HG03457 (cell line): Measurements from ENCODE around the gene CDHR2.
"Not testable (repeated sequence)": the region's sequence is repeated elsewhere in the genome, so short reads cannot be mapped to it uniquely, and the experiment has no call there.

Source experiments
- ATAC-seq: cut with Tn5 transposase; IDR thresholded peaks from one replicate; pipeline ENCODE4 v1.9.1; 2021; ENCODE audit warnings: moderate number of reproducible peaks; ENCODE audit not compliant: unreplicated experiment

CDHR2 gene

DNA sequence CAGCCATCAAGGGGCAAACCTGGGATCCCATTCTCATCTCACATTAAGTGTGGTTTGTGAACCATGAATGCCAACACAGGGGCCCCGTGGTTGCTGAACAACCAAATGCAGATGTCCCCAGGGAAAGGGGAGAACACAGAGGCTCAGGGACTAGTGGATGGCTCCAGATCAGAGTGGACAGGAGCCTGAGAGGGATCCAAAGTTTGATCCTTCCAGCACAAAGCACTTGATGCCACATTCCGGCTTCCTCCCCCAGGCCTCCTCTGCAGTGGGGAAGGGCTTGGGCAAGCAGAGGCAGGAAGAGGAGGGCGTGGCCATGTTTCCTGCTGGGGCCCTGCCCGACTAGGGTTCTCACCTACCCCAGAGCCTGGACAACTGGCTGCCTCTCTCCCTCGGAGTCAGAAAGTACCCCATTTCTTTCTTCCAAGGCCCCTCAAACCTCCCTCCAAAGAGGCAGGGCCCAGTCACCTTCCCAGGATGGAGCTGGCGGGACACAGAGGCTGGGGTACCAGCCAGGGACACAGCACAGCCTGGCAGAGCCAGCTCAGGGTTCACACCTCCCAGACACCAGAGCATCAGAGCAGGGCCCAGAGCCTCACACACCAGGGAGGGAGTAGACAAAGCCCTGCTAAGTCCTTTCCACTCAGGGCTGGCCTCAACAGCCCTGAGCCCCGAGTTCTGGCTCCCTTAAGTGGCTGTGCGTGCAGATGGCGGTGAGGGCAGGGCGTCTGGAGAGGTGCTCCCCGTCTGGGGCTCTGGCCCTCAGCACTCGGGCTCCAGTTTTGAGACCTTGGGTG, 7.6 kb upstream of the CDHR2 start:
- ATAC-seq = no peak

DNA sequence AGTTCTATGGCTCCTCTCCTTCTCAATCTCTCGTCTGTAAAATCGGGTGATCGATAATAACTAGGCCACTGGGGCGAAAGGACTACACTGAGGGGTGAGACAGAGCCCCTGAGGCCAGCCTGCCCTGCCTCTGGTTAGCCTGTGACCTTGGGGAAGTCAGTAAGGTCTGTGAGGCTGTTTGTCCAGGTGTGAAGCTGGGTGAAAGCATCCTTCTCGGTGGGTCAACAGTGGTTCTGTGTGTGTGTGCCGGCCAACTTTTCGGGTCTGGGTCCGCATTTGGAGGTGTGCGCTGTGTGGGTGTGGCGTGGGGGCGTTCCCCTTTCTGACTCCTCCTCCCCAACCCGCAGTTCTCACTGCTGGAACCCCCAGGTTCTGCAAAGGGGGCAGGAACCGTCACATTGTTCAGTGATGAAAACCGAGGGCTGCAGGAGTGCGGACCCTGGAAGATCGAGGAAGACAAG, 7.0 kb upstream of the CDHR2 start:
- ATAC-seq = no peak

DNA sequence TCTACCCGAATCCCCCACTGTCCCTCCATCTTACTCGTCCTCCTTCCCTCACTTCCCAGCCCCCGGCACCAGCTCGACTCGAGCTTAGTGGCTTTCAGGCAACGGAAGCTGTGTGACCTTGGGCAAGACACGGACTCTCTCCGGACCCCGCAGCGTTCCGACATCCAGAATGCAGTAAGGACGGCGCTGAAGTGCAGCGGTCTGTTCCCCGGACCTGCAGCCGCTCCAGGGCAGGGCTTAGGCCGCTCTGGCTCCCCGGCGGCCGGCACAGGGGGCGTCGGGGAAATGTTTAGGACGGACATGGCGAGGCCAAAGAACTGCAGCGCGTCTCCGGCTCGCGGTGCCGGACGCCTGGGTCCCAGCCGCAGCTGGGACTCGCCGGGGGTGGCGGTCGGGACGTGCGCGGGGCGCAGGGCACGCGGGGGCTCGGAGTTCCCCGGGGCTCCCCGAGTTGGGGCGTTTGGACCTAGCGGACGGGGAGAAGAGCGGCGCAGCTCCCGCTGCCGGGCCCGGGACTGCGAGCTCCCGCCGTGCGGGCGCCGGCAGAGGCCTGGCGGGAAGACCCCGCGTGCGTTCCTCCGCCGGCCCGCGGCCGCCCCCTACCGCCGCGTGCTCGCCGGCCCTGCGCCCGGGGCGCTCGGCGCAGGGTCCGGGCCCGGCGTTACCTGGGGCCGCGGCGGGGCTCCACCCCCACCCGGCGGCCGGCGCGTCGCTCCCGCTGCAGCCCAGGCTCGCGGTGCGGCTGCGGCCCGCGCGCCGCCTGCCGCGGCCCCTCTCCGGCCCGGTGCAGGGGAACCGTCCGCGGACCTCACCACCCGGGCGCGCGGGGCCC, 6.3 kb upstream of the CDHR2 start:
- peak; percentile 38 for ATAC-seq

DNA sequence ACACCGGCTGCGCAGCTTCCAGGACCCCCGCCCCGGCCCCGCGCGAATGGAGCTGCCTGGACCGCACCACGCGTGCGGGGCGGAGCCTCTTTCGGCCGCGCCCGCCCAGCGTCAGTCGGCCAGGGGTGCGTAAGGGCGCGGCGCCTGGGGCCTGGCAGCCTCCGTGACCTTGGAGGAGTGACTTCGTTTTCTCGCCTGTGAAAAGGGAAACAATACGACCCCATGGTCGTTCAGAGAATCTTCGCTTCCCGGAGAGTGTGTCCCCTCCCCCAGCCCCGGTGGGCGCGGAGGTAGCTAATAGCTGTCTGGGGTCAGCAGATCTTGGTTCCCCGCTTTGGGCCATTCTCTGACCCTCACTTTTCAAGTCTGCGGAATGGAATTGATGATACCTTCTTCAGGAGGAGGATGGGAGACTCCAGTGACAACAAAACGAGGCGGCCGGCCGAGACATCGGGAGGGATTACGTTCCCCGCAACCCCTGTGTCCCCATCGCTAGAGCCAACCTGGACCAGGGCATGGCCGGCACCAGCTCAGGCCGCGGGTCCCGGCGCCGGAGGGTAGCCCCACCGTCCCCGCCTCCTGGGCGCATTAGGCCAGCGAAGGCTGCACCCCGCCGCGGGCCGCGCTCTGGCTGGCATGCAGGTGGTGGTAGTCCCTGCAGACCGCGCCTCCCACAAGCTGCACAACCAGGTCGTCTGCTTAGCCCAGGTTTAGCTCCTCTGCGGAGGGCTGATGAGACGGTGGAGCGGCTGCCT, 5.5 kb upstream of the CDHR2 start:
- peak; percentile 55 for ATAC-seq

DNA sequence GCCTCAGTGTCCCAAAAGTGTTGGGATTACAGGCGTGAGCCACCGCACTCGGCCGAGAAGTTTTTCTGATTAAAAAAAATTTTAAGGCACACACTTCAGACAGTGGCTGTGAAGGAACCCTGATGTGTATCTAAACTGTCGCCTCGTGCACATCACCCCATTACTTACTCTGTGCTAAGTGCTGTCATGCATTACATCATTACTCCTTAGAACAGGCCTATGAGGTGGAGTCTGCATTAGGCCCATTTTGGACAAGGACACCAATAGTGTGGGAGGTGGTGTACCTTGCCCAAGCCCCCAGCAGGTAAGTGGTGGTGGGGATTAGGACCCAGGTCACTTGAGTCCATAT, 3.8 kb upstream of the CDHR2 start:
- no peak for ATAC-seq

DNA sequence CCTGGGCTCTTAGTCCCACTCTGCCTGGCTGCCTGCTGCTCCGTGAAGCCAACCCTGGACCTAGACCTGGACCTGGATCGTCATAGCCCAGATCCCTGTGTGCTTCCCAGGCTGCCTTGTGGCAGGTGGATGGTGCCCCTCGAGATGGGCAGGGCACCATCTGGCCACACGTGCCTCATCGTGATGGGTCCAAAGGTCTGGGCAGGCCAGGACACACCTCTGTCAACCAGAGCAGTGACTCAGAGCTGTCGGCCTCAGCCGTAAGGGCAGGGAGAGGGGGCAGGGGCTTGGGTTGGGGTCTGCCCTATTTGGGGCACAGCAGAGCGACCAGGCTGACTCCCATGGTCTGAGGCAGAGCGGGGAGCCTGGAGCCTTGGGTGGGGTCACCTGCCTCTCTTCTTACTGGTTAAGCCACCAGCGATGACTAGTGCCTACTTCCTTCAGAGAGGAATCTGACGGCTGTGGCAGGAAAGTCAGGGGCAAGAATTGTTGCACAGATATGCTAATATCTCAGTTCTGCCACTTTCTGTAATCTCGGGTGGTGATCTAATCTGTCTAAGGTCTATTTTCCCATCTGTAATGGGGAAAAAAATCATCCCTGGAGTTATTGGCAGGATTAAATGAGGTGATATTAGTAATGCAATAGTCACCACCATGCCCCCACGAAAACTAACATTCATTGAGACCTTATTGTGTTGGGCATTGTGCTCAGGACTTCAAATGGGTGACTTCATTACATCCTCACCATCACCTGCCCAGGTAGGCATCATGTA, 3.2 kb upstream of the CDHR2 start:
- ATAC-seq = no peak

DNA sequence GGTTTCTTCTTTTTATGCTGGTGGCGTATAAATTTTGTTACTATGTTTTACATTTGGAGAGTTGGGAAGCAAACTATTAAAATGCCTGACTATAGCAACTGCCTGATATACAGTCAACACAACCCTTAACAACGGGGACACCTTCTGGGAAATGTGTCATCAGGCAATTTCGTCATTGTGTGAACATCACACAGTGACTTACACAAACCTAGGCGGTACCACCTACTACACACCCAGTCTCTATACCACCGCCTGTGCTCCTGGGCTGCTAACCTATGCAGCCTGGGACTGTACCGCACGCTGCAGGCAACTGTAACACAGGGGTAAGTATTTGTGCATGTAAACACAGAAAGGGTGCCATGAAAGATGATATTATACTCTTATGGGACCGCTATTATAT, 1.3 kb upstream of the CDHR2 start:
- ATAC-seq = no peak

DNA sequence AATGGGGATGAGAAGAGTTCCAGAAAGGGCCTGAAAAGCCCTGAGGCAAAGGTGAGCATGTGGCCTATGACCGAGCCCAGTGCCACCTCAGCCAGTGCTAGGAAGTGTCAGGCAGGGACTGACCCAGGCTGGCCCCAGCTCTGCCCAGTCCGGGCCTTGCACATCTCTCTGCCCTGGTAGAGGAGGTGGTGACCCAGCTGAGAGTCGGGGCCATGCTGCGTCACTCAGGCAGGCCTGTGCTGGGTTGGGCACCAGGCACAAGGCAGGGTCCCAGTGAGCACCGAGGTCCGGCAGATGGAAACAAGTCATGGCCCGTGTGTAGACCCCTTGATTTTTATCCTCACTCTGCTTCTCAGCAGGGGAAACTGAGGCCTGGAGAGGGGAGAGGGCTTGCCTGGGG, 729 bp downstream of the CDHR2 start:
- no peak for ATAC-seq

DNA sequence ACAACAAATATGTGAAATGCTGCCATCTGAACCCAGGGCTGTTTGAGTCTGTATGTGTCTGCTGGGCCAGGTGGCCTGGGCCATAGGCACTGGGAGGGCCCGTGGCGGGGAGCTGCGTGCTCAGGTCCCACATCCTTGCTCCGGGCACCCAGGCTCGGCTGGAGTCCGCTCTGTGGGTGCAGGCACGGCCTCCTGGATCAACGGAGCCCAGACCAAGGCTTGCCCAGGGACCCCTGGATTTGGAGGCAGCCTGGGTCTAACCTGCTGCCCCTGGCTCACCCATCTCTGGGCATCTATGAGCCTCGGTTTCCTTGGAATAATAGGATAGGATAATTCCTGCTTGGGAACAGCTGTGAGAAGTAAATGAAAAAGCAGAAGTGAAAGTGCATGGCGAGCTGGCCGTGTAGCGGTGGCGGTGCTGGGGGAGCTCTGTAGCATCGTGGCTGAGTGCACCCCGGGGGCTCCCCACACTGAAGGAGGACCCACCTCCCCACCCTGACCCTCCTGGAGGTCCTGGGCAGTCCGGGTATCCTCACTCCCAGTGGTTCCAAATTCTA, 1.2 kb downstream of the CDHR2 start:
- no peak for ATAC-seq

DNA sequence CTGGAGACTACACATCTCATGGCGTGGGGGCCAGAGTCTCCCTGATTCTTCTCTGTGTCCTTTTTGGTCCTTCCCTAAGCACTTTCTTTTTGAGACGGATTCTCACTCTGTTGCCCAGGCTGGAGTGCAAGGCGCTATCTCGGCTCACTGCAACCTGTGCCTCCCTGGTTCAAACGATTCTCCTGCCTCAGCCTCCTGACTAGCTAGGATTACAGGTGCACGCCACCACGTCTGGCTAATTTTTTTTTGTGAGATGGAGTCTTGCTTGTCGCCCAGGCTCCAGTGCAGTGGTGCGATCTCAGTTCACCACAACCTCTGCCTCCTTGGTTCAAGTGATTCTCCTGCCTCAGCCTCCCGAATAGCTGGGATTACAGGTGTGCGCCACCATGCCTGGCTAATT, 1.8 kb downstream of the CDHR2 start:
- ATAC-seq = not testable (repeated sequence)

DNA sequence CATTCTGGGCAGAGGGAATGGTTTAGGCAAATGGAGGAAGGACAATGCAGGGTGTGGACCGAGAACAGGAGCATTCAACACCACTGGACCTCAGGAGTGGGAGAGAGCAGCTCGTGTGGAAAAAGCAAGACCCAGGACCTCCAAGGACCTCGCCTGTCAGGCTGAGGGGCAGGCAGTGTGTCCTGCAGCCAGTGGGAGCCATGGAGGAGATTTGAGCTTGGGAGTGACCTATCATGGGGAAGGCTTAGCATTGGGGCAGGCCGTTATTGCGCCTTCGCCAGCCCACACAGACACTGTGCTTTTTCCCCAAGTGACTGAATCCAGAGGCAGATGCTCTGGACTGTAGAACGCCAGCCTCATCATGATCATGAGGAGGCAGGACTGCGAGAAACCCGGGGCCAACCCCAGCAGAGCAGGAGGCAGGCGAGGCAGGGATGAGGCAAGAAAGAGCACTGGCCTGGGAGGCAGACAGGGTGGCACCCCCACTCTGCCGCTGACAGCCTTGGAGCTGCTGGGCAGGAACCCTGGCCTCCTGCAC, 3.3 kb downstream of the CDHR2 start:
- ATAC-seq = no peak

DNA sequence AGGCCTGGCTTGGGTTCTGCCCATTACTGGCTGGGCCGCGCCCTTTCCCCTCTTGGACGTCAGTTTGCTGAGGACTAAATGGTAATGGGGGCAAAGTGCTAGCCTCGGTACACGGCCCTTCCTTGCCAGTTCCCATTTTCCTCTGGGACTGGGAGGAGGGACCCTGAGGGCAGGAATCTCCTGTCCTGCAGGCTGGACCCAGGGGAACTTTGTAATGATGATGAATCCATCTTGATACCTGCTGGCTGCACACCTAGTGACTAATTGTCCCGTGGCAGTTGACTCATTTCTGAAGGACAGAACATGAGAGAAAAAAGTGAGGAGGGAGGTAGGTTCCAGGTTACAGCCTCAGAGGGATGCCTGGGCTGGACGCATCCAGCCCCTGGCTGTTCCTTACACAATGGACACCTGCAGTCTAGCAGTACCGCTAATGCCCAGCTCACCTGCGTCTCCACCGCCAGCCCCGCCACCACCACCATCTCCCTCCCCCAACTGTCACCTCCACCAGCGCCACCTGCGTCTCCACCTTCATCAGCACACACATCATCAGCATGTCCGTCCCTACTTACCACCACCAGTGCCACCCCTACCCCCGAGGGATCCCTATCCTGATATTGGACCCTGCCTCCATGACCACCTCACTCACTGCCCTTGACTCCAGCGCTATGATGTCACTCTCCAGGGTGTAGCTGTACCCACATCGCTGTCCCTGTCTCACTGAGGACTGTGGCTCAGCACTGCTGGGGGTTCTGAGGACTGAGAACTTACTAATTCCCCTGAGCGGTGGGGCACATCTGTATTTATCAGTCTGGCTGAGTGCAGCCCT, 4.3 kb downstream of the CDHR2 start:
- no peak for ATAC-seq

DNA sequence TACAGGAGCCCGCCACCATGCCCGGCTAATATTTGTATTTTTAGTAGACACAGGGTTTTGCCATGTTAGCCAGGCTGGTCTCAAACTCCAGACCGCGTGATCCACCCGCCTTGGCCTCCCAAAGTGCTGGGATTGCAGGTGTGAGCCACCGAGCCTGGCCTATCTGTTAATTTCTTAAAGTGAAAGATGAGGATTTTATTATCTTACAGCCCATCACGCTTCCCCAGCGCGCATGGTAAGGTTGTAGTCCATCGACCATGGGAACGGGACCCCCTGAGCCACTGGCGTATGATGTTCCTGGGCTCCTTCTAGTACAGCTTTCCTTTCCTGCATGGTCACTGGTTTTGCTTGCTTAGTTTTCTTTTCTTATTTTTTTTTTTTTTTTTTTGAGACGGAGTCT, 8.7 kb downstream of the CDHR2 start:
- no peak for ATAC-seq

DNA sequence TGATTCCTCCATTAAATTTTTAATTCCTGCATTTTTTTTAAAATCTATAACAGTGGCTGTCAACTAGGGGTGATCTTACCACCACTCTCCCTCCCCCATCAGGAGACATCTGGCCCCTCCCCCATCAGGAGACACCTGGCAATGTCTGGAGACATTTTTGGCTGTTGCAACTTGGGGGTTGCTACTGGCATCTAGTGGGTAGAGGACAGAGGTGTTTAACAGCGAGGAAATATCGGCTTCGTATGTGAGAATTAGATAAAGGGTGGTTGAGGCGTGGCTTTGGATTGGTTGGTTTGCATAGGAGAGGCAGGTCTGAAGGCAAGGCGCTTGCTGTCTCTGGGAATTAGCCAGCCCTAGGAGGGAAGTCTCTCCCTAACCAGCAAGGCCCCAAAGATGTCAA, 10.5 kb downstream of the CDHR2 start:
- ATAC-seq = no peak

DNA sequence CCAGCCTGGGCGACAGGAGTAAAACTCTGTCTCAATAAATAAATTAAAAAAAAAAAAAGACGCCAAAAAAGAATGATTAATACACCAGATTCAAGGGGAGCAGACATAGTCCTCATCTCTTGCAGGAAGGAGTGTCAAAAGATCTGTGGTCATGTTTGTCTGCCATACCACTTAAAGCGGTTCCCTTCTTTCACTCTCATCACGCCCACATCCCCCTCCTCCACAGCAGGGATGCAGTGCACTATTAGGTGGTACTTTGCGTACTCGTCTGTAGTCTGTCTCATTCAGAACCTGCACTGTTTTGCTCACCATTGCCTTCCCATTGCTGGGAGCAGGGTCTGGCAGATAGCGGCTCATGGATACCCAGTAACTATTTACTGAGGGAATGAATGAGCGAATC, 11.2 kb downstream of the CDHR2 start:
- no peak for ATAC-seq

DNA sequence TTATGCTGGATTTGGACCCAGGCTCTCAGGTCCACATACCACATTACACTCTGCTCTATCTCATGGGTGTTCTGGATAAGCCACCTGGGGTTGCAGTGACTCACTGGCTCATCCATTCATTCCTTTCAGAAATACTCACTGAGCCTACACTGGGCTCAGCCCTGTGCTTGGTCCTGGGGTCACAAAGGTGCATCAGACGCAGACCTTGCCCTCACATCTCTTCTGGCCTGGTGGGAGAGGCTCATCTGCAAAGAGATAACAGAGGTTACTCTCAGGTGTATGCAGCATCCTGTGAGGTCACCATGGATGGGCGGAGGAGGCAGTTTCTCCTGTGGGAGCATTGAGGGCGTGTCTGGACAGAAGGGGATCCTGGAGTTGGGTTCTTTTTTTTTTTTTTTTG, 12.1 kb downstream of the CDHR2 start:
- ATAC-seq = no peak

DNA sequence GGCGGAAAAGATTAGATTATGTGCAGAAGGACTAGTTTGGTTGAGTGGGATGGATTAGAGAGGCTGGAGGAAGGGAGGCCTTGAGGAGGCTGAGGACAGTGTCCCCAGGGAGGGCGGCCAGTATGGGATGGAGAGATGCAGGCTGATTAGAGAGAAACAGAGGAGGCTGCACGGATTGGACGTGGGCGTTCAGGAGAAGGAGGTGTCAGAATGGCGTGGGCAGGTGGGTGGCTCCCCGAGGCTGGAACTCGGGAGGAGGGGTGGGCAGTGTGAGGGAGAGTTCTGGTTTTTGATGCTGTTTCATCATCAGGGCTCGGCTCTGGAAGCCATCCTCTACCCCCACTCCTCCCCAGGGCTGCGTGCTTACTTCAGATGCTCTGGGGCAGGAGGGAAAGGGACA, 13.0 kb downstream of the CDHR2 start:
- ATAC-seq = no peak

DNA sequence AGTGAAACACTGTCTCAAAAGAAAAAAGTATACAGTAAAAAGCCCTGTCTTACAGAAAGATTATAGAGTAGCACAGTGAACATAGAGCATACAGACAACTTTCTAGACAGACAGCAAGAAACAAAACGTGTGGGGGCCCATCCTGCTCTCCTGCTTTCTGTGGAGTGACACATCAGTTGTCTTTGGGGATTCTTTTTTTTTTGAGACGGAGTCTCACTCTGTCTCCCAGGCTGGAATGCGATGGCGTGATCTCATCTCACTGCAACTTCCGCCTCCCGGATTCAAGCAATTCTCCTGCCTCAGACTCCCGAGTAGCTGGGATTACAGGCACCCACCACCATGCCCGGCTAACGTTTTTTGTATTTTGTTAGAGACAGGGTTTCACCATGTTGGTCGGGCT, 14.9 kb downstream of the CDHR2 start:
- no peak for ATAC-seq

DNA sequence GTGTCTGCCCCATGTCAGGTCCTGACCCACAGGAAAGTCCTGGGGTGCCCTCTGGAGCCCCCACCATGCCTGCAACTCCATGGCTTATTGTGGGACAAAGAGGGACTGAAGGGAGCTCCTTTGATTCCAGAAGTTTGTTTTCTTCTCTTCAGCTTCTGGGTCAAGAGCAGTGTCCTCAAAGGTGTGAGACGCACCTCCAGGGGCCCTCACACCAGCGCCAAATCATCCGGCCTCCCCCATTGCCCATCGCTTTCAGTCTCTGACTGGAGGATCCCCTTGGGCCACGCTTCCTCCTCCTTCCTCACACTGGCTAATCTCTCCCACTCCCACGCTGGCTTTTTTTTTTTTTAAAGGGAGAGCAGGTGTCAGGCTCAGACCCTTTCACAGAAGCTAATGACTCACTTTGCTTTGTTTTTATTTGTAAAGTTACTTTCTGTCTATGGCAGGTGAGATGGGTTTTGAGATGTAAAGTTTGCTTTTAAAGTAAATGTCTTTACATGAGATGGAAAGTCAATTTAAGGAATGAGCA, 16.7 kb downstream of the CDHR2 start:
- no peak for ATAC-seq
